GM21529 (cell line): ENCODE results near the gene HSD17B1.
"Not testable (repeated sequence)": the region's sequence is repeated elsewhere in the genome, so short reads cannot be mapped to it uniquely, and the experiment has no call there.

Experiments
- ATAC-seq: cut with Tn5 transposase; IDR thresholded peaks from one replicate; pipeline ENCODE4 v1.9.1; 2021; ENCODE audit not compliant: unreplicated experiment

HSD17B1 gene

DNA sequence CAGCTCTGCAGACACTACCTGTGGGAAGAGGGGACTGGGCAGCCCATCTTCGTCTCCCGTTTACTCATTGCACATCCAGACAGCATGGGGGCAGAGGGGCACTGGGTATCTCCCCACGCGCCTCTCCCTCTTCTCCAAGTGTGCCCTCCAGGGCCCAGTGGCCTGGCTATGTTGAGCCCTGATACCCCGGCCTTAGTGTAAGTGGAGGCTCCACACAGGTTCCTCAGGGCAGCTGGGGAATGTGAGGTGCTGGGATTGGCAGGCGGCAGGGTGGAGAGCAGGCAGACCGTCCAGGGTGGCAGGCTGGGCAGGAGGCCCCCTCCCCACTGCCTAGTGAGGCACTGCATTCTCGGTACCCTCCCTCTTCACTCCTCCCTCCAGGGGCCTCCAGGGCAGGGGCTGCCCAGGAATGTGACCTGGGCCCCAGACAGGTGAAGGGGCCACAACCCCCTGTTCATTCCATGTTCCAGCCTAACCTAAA lies 29.9 kb upstream of the HSD17B1 start:
- no peak for ATAC-seq

DNA sequence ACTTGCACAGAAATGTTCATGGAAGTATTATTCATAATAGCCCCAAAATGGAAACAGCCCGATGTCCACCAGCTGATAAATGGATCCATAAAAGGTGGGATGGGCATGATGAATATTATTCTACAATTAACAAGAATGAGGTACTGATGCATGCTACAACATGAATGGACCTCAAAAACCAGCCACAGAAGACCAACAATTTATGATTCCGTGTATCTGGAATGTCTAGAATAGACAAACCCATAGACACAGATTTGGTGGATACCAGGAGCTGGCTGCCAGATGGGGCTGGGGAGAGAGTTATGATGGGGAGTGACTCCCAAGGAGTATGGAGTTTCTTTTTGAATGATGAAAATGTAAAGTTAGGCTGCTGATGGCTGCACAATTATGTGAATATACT lies 27.5 kb upstream of the HSD17B1 start:
- ATAC-seq = no peak

DNA sequence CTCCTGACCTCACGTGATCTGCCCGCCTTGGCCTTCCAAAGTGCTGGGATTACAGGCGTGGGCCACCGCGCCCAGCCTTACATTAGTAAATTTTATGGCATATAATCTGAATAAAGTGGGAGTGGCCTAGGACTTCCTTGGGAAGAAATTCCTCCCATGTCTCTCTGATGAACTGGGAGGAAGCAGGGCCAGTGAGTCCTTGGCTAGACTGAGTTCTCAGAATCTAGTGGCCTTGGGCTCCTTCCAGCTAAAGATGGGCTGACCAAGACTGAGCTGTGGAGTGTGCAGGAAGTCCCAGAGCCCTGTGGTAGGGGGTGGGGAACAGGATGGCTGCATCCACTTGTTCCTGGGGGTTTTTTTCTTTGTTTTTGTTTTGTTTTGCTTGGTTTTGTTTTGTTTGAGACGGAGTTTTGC lies 26.7 kb upstream of the HSD17B1 start:
- ATAC-seq = no peak

DNA sequence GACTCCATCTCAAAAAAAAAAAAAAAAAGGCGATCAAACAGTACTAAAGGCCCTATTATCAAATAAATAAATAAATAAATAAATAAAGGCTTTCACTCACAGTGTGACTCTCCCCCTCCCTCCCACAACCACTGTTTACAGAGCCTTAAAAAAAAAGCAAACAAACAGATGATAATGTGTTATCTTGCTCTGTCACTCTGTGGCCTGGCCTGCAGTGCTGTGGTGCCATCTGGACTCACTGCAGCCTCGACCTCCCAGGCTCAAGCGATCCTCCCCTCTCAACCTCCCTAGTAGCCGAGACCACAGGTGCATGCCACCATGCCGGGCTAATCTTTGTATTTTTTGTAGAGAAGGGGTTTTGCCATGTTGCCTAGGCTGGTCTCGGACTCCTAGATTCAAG lies 24.8 kb upstream of the HSD17B1 start:
- no peak for ATAC-seq

DNA sequence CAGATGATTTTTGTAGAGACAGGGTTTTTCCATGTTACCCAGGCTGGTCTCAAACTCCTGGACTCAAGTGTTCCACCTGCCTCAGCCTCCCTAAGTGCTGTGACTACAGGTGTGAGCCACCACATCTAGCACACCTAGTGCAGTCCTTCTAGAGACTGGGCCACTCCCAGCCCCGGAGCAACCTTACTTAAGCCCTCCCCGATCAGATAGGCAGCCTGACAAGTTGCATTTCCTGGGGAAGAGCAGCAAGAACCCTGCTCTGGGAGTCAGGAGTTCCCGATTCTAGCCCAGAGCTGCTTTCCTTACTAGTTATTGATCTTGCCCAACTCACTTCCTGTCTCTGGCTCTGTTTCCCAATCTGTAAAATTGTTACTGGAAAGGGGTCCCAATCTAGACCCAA lies 23.7 kb upstream of the HSD17B1 start:
- no peak for ATAC-seq

DNA sequence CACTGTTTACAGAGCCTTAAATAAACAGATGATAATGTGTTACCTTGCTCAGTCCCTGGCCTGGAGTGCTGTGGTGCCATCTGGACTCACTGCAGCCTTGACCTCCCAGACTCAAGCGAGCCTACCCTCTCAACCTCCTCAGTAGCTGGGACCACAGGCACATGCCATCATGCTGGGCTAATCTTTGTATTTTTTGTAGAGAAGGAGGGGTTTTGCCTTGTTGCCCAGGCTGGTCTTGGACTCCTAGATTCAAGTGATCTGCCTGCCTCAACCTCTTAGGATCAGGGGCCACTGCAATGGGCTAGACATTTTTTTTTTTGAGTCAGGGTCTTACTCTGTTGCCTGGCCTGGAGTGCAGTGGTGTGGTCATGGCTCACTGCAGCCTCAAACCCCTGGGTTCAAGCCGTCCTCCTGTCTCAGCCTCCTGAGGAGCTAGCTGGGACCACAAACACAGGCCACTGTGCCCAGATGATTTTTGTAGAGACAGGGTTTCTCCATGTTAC lies 21.7 kb upstream of the HSD17B1 start:
- no peak for ATAC-seq

DNA sequence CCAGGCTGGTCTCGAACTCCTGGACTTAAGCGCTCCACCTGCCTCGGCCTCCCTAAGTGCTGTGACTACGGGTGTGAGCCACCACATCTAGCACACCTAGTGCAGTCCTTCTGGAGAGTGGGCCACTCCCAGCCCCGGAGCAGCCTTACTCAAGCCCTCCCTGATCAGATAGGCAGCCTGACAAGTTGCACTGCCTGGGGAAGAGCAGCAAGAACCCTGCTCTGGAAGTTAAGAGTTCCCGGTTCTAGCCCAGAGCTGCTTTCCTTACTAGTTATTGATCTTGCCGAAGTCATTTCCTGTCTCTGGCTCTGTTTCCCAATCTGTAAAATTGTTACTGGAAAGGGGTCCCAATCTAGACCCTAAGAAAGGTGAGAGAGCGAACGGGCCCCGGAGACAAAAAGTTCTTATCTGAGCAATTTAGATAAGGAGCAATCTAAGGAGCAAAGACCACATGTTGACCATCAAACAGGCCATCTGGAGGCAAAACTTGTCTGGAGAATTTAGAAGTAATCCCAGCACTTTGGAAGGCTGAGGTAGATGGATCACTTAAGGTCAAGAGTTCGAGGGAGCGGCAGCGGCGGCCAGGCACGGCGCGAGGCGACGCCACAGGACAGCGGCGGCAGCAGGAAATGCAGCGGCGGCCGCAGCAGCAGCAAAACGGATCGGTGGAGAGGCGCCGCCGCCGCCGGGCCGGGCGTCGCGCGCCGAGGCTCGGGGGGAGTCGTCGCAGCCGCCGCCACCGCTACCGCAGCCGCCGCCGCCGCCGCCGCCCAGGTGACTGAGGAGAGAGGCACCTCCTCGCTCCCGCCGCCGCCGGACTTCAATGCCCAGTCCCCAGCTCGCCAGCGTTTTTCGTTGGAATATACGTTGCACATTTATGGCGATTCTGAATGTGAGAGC lies 21.0 kb upstream of the HSD17B1 start:
- ATAC-seq = no peak

DNA sequence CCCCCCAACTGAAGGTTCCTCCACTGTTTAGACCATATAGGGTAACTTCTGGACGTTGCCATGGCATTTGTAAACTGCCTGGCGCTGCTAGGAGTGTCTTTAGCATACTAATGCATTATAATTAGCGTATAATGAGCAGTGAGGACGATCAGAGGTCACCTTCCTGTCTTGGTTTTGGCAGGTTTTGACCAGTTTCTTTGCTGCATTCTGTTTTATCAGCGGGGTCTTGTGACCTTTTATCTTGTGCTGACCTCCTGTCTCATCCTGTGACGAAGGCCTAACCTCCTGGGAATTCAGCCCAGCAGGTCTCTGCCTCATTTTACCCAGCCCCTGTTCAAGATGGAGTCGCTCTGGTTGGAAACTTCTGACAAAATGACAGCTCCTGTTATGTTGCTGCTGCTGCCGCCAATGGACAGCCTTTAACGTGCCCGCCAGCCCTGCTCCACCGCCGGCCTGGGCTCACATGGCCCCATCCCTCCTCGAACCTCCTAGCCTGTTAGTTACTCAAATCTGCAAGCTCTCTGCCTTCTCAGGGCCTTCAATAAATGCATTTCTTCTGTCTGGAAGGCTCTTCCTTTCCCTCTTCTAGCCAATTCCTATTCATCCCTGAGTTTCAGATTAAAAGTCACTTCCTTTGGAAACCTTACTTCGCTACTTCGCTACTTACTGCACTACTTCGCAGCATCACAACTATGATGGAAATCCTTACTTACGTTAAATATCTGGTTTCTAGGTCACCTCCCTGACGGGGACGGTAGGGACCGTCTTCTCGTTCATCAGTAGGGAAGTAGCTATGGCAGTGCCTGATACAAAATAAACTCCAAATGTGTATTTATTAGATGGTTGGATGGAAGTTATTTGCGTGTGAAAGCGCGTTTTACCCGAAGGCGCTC lies 17.3 kb upstream of the HSD17B1 start:
- ATAC-seq = no peak

DNA sequence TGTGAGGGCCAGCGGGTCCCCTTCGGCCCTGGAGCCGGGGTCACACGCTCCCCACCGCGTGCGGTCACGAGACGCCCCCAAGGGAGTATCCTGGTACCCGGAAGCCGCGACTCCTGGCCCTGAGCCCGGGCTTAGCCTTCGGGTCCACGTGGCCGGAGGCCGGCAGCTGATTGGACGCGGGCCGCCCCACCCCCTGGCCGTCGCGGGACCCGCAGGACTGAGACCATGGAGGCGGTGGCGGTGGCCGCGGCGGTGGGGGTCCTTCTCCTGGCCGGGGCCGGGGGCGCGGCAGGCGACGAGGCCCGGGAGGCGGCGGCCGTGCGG lies 16.7 kb upstream of the HSD17B1 start, which contains the start of gene NAGLU:
Gene NAGLU (plus strand): TSS at position 194 of the 324 bp plus-strand sequence. CDS start 32 bp downstream, at position 226.
- peak; percentile 71 for ATAC-seq

DNA sequence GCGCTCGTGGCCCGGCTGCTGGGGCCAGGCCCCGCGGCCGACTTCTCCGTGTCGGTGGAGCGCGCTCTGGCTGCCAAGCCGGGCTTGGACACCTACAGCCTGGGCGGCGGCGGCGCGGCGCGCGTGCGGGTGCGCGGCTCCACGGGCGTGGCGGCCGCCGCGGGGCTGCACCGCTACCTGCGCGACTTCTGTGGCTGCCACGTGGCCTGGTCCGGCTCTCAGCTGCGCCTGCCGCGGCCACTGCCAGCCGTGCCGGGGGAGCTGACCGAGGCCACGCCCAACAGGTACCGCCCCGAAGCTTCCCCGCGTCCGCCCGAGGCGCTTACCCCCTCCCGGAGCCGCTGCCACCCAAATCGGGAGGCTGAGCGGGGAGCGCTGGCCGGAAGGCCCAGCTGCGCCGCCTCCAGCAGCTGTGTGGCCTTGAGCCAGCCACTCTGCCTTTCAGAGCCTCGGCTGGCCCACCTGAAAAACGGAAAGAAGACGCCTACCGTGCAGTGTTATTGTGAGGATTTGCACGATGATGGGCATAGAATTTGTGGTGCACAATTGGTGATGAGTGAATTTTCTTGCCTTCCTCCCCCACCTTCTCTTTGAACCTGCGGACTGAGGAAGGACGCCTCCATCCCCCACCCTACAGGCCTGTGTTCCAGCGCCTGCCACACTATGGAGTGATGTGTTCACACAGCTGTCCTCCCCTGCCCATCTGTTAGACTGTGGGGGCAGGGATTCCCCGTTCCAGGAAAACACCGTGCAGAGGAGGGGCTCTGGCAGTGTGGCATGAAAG lies 16.2 kb upstream of the HSD17B1 start:
- ATAC-seq = peak; percentile 65

DNA sequence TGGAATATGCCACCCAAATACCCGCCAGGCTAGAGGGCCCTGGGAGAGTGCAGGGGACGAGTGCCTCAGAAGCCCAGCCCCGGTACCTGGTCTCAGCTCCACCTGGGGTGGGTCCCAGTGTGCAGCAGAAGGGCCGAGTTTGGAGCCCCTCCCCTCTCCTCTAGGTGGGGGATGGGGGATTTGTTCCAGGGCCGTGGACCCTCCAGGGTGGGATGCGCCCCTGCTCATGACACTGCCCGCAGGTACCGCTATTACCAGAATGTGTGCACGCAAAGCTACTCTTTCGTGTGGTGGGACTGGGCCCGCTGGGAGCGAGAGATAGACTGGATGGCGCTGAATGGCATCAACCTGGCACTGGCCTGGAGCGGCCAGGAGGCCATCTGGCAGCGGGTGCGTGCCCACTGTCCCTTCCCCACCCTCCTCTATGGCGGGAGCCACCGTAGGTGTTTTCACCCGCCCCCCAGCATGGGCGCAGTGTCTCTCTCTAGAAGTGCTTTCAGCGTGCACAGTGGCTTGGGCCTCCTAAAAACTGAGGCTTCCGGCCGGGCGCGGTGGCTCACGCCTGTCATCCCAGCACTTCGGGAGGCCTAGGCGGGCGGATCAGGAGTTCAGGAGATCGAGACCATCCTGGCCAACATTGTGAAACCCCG lies 15.4 kb upstream of the HSD17B1 start:
- ATAC-seq = no peak

DNA sequence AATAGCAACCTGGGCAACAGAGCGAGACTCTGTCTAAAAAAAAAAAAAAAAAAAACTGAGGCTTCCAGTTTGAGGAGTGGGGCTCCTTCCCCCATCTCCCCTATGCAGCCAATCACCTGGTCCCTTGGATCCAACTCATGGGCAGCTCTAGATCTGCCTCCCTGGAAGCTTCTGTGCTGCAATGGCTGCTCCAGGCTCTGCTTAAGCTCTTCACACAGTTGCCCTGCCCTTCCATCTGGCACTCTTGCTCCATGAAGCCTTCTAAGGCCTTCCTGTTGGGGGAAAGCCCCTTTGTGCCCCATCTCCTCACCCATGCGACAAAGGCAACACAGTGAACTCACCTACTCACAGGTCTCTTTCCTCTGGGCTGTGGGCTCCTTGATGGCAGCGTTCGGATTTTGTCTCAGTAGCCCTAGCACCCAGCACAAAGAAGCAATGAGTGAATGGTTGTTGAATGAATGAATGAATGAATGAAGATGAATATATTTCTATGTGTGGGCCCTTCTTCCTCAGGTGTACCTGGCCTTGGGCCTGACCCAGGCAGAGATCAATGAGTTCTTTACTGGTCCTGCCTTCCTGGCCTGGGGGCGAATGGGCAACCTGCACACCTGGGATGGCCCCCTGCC lies 14.8 kb upstream of the HSD17B1 start:
- ATAC-seq = no peak

DNA sequence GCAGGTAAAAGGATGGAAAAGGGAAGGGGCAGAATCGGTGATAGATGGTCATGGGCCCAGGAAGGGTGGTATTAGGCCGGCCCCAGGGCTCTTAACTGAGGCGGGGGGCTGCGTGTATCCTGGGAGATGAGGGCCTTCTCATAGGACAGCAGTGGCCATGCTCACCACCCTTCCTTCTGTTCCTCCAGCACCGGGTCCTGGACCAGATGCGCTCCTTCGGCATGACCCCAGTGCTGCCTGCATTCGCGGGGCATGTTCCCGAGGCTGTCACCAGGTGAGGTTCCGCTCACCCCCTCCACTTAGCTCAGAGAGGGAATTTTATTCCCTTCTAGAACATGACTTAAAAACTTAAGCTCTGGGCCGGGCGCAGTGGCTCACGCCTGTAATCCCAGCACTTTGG lies 14.2 kb upstream of the HSD17B1 start:
- ATAC-seq = no peak

DNA sequence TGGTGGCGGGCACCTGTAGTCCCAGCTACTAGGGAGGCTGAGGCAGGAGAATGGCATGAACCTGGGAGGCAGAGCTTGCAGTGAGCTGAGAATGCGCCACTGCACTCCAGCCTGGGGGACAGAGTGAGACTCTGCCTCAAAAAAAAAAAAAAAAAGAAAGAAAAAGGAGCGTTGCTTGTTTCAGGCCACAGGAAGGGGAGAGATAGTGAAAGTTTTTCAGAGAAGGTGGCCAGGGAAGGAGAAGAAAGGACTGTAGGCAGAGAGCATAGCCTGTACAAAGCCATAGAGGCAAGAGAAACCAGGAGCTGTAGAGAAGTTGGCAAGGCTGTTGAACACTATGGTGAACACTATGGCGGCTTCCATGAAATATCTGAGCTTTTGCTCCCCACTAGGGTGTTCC lies 12.2 kb upstream of the HSD17B1 start:
- not testable (repeated sequence) for ATAC-seq

DNA sequence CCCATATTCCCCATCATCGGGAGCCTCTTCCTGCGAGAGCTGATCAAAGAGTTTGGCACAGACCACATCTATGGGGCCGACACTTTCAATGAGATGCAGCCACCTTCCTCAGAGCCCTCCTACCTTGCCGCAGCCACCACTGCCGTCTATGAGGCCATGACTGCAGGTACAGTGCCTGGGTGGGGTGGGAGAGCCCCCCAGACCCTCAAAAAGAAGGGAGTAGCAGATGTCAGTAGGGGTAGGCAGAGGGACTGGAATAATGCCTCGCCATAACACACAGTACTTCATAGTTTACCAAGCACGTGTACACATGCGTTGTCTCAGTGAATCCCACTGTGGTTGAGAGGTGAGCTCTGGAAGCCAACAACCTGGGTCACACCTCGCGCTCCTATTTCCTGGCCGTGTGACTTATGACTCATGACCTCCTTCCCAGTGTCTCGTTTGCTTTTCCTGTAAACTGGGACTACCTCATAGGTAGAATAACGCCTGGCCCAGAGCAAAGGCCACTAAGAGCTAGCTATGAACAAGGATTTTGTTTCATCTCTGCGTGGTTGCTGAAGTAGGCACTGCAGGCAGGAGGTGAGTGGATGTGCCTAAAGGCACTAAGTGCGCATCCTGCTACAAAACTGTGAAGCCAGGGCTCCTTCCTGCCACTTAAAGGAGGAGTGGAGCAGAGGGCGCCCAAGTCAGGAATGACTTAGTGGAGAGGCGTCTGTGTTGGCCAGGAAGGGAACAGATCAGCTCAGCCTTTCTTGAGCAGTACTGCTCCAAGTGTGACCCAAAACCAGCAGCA lies 11.5 kb upstream of the HSD17B1 start:
- no peak for ATAC-seq

DNA sequence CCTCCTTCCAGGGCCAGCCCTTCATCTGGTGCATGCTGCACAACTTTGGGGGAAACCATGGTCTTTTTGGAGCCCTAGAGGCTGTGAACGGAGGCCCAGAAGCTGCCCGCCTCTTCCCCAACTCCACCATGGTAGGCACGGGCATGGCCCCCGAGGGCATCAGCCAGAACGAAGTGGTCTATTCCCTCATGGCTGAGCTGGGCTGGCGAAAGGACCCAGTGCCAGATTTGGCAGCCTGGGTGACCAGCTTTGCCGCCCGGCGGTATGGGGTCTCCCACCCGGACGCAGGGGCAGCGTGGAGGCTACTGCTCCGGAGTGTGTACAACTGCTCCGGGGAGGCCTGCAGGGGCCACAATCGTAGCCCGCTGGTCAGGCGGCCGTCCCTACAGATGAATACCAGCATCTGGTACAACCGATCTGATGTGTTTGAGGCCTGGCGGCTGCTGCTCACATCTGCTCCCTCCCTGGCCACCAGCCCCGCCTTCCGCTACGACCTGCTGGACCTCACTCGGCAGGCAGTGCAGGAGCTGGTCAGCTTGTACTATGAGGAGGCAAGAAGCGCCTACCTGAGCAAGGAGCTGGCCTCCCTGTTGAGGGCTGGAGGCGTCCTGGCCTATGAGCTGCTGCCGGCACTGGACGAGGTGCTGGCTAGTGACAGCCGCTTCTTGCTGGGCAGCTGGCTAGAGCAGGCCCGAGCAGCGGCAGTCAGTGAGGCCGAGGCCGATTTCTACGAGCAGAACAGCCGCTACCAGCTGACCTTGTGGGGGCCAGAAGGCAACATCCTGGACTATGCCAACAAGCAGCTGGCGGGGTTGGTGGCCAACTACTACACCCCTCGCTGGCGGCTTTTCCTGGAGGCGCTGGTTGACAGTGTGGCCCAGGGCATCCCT lies 9.3 kb upstream of the HSD17B1 start:
- no peak for ATAC-seq

DNA sequence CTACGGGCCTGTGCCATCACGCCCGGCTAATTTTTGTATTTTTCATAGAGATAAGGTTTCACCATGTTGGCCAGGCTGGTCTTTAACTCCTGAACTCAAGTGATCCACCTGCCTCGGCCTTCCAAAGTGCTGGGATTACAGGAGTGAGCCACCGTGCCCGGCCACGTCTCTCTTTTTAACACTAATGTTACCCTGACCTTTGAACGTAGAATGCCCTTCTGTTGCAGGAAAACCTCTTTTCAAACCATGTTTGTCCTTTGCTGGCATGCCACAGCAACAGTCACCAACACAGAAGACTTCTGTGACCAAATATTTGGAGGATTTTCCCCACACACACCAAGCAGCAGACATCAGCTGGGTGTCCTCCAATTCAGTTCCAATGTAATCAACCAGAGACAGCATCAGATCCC lies 7.8 kb upstream of the HSD17B1 start:
- no peak for ATAC-seq
